ENCODE data around the gene BDKRB2.

The BDKRB2 gene

DNA sequence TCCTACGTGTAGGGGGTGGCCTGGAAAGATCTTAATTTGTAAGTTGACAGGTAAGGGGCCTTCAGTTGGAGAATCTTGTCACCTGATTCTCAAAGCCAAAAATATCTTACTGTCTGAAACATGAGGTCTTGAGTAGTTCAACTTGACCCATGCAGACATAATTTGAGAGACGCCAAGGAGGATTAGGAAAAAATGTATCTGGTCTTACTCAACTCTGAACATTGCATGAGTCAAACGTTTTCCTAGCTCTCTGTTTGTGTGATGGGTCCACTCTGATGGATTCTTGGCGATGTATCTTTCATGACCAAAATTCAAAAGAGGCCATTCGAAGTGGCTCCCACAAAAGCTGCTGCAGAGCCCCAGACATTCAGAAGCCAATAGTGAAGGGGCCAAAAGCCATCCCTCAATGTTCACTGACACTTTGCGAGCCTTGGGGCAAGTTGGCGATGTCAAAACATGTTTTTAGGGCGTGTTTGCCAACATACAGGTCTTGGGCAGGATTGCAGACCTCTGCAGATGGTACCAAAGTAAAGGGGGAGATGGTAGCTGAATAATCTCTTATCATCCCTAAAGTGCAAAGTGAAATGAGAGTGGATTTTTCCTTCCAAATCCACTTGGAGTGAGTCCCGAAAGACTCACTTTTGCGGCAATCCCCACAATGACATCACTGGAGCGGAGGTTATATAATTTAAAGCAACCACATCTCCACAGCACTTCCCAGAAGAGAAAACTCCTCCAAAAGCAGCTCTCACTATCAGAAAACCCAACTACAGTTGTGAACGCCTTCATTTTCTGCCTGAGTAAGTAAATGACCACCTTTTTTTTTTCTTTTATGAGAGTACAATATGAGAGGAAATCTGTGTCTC is 51.1 kb downstream of the BDKRB2 start, which contains the start of gene BDKRB1:
Gene BDKRB1, plus strand, starts transcription at position 710 of the 866 bp plus-strand sequence. CDS start 7,473 bp downstream, outside the sequence.
- DNase-seq = no peak

DNA sequence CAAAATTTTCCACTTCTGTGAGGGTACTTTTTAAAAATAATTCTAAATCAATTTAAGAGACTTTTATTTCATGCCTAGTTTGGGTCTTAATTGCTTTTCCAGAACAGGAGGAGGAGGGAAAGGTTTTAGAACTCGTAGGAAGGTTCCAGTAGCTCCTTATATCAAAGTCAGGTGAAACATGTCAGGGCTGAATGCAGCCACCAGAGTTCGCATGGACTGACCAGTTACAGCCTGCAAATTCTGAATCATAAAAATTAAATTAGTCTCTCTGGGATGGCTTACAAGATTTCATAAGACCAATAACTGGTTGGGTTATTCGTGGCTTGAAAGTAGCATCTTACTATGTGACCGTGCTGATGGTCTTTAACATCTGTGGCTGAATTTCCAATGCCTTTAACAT is 51.8 kb downstream of the BDKRB2 start:
- DNase-seq = no peak

DNA sequence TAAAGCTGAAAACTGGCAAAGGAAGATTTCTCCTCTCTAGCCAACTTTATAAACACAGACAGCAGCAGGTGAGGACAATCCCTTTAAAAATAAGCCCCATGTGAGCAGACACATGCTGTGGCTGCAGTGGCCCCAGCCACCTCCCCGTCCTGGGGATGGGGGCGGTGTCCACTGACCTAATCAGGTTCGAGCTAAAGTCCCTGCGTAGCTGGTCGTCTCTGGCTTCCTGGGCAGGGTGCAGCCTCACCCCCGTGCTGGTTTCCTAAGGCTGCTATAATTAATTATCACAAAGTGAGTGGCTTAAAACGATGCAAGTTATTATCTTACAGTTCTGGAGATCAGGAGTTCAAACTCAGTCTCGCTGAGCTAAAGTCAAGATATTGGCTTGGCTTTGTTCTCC is 52.4 kb downstream of the BDKRB2 start:
- DNase-seq = no peak

DNA sequence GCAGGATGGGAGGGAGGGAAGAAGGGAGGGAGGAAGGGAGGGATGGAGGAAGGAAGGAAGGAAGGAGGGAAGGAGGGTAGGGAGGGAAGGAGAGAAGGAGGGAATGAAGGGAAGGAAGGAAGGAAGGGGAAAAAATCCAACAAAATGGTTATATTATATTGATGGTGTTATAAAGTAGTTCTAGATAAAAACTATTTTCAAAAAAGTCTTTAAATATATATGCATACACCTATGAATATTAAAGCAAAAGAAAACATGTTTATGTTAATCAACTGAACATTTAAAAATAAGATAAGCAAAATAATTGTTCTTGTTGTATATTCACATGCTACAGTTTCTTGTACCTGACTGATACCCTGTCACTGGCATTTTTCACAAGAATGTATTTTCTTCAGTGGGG is 53.3 kb downstream of the BDKRB2 start:
- DNase-seq = no peak

DNA sequence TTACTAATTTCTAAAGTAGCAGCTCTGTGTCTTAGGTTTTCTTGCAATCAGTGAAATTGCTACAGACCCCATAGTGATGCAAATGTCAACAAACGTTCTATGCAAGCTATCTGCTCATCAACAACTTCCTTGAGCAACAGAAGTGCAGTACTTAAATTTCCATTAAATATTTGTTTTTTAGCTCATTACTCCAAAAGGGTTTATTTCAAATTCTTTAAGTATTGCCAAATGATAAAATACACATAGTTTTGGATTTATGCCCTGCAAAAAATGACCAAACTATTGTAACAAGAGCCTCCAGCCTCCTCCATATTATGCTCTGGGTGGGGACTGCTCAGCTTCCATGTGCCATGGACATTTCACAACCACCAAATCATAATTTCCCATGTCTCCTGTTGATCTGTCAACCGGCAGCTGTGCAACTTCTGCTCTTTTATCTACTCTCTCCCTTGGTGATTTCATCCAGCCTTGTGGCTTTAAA is 55.7 kb downstream of the BDKRB2 start:
- no peak for DNase-seq

DNA sequence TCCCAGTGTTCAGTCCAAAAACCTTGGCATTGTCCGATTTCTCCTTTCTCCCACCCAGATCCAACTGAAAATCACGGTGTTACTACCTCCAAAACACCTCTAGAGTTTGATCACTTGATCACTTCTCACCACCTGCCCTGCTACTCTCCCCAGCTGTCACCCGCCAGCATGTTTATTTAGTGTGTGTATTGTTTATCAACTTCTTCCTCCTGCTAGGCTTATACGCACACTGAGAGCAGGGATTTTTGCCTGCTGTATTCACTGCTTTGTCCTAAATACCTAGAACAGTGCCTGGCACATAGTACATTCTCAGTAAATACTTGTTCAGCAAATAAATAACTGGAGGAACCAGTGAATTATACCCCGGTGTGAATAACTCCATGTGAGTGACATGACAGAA is 56.4 kb downstream of the BDKRB2 start:
- no peak for DNase-seq

DNA sequence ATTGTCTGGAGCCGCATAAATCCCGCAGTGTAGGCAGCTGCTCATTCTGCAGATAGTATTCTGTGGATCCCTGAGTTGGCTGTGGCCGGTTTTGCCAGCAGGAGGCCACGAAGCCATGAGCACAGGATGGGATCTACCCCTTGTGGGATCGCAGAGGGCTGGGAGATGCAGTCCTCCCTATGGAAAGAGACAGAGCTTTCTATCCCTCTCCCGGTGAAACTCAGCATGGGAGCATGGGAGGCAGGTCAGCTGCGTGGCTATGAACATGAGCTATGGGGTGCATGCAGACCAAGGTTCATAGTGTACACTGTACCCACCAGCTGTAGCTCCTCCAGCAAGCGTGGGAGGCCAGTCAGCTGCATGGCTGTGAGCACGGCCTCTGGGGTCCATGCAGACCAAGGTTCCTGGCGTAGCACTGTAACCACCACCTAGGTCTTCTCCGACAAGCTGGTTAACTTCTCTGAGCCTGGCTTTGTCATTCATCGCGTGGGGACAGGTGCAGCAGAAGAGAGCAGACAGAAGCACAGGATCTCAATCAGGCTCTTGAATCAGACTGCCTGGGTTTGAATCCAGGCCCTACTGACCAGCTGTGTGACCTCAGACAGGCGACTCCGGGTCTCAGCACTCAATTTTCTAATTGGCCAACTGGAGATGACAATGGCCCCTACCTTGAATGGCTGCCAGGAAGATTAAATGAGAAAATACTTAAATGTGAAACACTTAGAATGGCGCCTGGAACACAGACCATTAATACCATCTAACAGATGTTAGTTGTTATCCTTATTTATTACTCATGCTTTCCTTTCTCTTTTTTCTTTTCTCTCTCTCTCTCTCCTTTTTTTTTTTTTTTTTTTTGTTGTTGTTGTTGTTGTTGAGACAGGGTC is 57.4 kb downstream of the BDKRB2 start:
- DNase-seq = no peak

DNA sequence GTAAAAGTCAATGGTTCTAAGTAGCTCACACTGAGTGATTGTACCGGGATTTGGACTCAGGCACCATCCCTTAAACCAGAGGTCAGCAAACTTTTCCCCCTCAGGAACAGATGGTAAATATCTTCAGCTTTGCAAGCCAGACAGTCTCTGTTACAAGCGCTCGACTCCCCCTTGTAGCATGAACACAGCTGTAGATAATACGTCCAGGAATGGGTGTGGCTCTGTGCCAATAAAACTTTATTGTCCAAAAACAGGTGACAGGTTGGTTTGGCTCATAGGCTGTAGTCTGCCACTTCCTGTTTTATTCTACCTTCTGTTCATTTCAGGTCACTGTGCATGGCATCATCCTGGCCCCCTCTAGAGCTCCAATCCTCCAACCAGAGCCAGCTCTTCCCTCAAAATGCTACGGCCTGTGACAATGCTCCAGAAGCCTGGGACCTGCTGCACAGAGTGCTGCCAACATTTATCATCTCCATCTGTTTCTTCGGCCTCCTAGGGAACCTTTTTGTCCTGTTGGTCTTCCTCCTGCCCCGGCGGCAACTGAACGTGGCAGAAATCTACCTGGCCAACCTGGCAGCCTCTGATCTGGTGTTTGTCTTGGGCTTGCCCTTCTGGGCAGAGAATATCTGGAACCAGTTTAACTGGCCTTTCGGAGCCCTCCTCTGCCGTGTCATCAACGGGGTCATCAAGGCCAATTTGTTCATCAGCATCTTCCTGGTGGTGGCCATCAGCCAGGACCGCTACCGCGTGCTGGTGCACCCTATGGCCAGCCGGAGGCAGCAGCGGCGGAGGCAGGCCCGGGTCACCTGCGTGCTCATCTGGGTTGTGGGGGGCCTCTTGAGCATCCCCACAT is 58.9 kb downstream of the BDKRB2 start:
- no peak for DNase-seq

DNA sequence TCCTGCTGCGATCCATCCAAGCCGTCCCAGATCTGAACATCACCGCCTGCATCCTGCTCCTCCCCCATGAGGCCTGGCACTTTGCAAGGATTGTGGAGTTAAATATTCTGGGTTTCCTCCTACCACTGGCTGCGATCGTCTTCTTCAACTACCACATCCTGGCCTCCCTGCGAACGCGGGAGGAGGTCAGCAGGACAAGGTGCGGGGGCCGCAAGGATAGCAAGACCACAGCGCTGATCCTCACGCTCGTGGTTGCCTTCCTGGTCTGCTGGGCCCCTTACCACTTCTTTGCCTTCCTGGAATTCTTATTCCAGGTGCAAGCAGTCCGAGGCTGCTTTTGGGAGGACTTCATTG is 59.5 kb downstream of the BDKRB2 start:
- no peak for DNase-seq

DNA sequence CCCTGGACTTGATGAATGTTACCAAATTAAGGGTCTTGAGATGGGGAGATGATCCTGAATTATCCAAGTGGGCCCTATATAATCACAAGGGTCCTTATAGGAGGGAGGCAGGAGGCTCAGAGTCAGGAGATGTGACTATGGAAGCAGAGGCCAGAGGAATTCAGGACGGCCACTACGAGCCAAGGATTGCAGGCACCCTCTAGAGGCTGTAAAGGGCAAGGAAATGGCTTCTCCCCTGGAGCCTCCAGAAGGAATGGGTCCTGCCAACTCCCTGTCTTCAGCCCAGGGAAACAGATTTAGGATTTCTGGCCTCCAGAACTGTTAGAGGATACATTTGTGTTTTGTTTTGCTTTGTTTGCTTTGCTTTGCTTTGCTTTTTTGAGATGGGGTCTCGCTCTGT is 60.2 kb downstream of the BDKRB2 start:
- no peak for DNase-seq

DNA sequence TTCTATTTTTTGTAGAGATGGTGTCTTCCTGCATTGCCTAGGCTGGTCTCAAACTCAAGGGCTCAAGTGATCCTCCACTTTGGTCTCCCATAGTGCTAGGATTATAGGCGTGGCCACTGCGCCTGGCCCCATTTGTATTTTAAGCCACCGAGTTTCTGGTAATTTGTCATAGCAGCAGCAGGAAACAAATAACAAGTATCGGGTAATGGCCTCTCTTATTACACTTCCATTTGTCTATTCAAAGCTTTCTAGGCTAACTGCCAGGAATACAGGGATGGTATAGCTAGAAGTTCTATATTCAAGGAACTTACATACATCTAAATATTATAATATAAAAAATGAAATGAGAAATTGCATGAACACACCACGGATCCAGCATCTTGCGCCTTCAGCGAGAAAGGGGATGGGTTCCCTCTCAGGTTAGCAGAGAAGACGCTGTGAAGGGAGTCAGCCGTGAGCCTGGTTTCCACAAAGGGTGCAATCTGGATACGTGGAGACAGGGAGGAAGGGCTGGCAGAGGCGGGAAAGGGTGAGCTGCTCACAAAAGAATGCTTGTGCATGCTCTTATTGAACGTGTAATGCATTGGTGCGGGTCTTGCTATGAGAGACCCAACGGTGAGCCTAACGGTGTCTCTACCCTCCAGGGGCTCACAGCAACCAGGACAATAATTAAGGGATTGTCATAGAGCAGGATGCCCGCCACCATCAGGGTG is 60.9 kb downstream of the BDKRB2 start:
- DNase-seq = no peak

DNA sequence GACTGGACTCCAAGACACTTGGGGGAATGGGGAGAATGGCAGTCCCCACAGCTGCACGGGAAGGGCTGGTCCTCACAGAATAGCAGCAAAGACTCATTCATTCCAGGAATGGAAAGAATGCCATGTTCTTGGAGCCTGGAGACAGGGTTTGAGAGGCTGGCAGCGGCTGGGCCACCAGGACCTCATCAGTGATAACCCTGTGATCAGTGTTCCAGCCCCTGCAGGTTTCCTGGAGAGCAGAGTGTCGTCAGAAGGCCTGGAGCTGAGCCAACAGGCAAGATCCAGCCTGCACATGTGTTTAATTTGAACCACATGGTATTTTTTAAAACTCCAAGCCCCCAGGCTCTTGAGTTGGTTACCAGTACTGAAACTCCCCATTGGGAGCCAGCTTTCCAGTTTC is 62.7 kb downstream of the BDKRB2 start:
- no peak for DNase-seq

DNA sequence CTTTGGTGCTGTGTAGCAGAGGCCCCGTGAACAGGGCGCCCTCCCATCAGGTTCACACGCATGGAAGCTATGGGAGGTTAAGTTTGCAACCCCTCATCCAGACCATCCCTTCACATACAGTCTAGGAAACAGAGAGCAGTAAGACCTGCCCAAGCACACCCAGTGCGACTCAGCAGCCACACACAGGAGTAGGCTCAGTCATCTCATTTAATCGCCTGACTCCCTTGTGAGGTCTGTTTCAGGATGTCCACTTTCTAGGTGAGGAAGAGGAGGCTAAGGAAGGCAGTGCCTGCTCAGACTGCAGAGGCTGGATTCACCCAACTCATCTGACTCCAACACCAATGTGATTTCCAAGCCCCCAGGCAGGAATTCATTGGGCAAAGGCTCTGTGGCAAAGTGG is 63.3 kb downstream of the BDKRB2 start:
- no peak for DNase-seq

DNA sequence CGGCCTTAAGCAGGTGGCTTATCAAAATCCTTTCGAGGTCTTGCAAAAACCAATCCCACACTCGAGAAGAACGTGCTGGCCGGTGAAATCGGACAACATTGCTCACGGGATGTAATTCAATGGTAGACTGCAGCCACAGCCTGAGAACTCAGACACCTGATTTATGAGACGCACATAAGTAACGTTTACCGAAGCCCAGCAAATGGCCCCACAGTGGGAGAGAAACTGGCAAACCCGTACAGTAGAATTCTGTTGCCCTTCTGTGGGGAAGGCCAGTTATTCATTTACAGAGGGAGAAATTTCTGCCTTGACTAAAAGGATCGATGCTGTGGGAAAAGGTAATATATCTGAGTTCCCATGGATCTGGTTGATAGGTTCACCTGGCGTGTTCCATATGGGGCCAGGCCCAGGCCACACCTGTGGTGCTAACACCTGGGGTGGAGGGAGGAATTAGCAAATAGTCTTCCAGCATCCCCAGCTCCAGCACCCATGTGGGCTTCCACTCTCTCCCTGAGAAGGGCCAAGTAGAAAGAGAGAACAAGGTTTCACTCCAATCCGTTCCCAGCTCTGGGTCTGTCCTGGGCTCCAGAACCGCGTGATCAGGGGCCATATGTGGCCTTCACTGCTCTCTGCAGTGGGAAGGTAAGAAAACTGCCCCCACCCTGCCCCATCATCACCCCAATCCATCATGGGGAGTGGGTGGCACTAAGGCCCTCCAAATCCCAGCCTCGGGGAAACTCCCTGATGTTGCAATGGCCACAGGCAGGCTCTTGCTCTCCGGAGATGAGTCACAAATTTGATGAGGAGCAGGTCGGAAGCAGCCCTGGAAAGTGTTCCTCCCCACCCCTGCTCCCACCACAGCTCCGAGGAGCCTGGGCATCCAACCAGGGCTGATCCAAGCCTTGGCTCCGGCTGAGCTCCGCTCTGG is 64.1 kb downstream of the BDKRB2 start:
- DNase-seq = no peak

DNA sequence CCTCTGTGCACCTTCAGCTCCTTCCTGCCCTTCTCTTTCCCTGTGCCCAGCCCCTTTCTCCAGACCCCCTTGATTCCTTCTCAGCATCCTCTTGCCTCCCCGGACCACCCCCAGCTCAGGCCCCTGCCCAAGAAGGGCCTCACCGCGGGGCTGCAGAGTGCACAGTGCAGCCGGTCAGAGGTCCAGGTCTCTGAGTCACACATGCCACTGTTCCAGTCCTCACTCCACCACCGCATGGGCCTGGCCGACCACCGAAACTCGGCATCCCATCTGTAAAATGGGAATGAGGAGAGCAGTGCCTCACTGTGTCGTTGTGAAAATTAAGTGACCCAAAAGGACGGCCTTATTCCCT is 64.7 kb downstream of the BDKRB2 start:
- no peak for DNase-seq

DNA sequence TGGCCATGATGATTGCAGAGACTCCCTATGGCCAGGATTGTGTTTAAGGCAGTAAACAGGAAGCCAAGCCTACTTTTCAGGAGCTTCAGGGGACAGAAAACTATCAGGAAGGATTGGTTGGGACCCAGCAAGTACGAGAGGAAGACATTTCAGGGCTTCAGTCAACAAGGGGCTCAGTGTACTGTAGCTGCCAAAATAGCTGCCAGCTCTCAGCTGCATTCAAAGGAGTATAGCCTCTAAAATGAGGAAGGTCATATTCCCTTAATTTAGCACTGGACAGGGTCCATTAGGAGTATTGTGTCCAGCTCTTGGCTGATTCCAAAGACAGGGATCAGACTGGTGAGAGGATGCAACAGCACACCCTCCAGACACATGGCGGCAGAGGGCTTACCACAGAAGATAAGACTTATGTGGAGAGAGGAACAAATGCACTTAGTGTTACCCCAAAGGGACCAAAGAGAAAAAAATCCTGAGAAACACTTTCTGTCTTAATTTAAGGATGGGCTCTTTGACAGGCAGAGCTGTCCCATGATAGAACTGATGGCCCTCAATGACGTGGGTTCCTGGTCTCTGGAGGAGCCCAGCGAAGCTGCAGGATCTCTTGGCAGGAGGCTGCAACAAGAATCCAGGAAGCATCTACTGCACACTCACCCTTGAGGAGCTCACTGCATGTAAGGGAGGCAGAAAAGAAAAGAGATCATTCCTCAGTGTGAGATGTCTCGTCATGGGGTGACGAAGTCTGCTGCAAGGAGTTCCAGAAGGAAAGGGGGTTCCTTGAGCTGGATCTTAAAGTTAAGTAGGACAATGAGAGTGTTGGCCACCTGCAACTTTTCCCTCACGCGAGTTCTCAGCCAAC is 66.2 kb downstream of the BDKRB2 start:
- no peak for DNase-seq

DNA sequence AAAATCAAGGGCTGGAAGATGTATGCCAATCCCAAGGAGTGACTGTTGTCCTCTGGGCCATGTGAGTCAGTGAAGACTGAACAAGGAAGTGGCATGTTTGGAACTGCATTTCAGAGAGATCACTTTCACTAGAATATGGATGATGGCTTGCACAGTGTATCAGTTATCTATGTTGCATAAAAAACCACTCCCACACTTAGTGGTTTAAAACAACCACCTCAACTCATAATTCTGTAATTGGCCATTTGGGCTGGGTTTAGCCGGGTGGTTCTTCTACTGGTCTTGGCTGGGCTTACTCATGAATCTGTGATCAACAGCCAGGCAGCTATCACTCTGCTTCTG is 66.8 kb downstream of the BDKRB2 start:
- DNase-seq = no peak

DNA sequence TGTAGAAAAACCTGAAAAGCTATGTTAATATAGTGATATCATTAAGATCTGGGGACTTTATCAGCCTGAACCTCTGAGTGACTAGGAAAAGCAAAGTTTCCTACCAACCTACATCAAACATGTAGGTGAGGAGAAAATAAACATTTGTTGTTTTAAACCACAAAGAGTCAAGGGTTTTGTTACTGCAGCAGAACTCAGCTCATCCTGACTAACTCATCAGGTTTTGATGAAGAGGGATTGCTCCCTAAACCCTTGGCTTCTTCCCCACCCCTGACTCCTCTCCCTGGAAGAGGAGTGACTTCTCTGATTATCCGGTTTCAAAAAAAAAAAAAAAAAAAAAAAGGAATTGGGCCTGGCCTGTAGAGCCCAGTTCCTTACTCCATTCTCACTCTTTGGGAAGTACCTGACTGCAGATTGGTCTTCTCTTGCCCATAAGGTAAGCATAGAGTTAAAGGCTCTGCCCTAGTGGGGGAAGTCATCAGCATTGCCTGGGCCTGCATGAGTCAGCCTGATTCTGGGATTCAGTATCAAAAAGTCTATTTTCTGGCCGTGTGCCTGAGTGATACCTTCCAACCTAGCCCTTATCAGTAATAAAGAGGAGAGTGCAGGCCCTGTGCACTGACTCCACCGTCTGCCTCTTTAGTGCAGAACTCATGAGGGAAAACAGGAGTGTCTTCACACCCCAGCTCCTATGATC is 68.3 kb downstream of the BDKRB2 start:
- DNase-seq = no peak

DNA sequence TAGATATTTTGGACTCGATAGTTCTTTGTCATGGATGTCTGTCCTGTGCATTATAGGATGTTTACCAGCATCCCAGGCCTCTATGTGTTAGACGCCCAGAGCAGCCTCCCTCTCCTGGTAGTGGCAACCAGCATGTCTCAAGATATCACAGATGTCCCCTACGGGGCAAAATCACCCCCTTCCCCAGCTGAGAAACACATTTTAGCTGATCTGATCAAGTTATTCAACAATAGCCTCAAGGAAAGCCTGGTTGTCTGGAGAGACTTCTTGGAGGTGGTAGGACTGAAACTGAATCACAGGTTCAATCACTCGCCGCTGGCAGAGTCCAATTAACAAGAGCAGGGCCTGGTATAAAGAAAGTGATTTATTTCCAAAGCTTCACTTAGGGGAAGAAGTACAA is 69.0 kb downstream of the BDKRB2 start:
- DNase-seq = no peak

DNA sequence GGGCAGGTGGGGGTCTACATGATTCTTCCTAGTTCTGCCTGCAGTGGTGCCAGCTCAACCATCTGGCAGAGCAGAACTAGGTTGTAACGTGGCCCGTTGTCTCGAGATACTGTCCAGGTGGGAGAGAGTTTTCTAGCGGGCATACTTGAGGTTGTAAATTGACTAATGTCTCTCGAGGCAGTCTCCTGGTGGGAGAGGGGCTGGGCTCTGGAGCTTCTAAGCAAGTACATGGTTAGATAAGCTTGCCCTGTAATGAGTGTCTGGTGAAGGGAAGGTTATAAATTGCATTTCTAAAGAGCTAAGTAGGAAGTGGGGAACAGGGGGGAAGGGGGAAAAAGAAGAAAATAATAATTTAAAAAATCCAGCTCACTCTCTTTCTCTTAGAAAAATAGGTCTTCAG is 69.5 kb downstream of the BDKRB2 start:
- no peak for DNase-seq
